ENCODE measurements around the gene PLTP.

- no peak for TF ChIP-seq EZH2 (IDR thresholded peaks at IDR 0.05; ENCODE audit: insufficient read depth, poor library complexity, severe bottlenecking)
- no peak for TF ChIP-seq EZH2phosphoT487 (IDR thresholded peaks at IDR 0.05; ENCODE audit: insufficient read depth, low read depth)
Measured at GRCh38 chr20:45867136-45867818, 44.7 kb downstream of the PLTP start.

Data from GM23248 (cell line).